Endodermal cell (in vitro differentiated cells): ENCODE results near the gene BNC2. TPM values are rescaled to one million over a fixed set of nuclear protein-coding genes. Genes with fewer than 3 reads are reported as not detected.

ENCODE experiments used
- DNase-seq: peaks from one replicate; pipeline ENCODE4 v3.0.0-alpha.2; 2017
- H3K27ac ChIP-seq: 2 replicates; pipeline ENCODE4 v1.5.1; 2013; ENCODE audit warnings: mild to moderate bottlenecking, low read depth, low read length, moderate library complexity
- H3K27me3 ChIP-seq: 2 replicates; pipeline ENCODE4 v1.6.1; 2013; ENCODE audit warnings: mild to moderate bottlenecking, low read length, moderate library complexity; ENCODE audit not compliant: insufficient read depth, control insufficient read depth, poor library complexity, severe bottlenecking
- H3K36me3 ChIP-seq: 2 replicates; pipeline ENCODE4 v1.7.0; 2013; ENCODE audit warnings: mild to moderate bottlenecking, low read length, moderate library complexity; ENCODE audit not compliant: control insufficient read depth, insufficient read depth
- H3K4me1 ChIP-seq: one replicate; pipeline ENCODE4 v1.7.0; 2013; ENCODE audit warnings: low read length; ENCODE audit not compliant: control insufficient read depth, insufficient read depth
- H3K4me3 ChIP-seq: 2 replicates; pipeline ENCODE4 v1.5.1; 2013; ENCODE audit warnings: mild to moderate bottlenecking, low read length, moderate library complexity
- H3K9ac ChIP-seq: 2 replicates; pipeline ENCODE4 v1.6.1; 2013; ENCODE audit warnings: mild to moderate bottlenecking, low read length, moderate library complexity; ENCODE audit not compliant: poor library complexity, severe bottlenecking; ENCODE audit errors: extremely low read depth
- H3K9me3 ChIP-seq: 2 replicates; pipeline ENCODE4 v1.6.1; 2013; ENCODE audit warnings: mild to moderate bottlenecking, low read length, moderate library complexity; ENCODE audit not compliant: control insufficient read depth
- H3K27ac Mint-ChIP-seq: 2 replicates; pipeline ENCODE4 v1.8.0; 2020; ENCODE audit warnings: mixed read lengths
- H3K27me3 Mint-ChIP-seq: 2 replicates; pipeline ENCODE4 v1.8.0; 2021; ENCODE audit warnings: mild to moderate bottlenecking, mixed read lengths; ENCODE audit not compliant: insufficient read depth
- H3K36me3 Mint-ChIP-seq: 2 replicates; pipeline ENCODE4 v1.8.0; 2020; ENCODE audit warnings: low read depth, mixed read lengths
- H3K4me1 Mint-ChIP-seq: 2 replicates; pipeline ENCODE4 v1.8.0; 2020; ENCODE audit warnings: mixed read lengths
- H3K4me3 Mint-ChIP-seq: 2 replicates; pipeline ENCODE4 v1.8.0; 2020; ENCODE audit warnings: mild to moderate bottlenecking, moderate library complexity, mixed read lengths
- H3K9me3 Mint-ChIP-seq: 2 replicates; pipeline ENCODE4 v1.8.0; 2020; ENCODE audit warnings: mild to moderate bottlenecking, mixed read lengths
- WGBS, 2 experiments: methylation state at CpG; one replicate each; pipeline versions ENCODE4 v1.1.5 to v1.1.7; 2013; ENCODE audit warnings: missing lambda C conversion rate in 2 of 2, mixed read lengths in 1 of 2; ENCODE audit not compliant: insufficient coverage in 1 of 2, insufficient read length in 1 of 2; 5-methylcytosine and 5-hydroxymethylcytosine counted together
- total RNA-seq, 2 donors: library from RNA; stranded (reverse); fragmentation: NEBNext Ultra II Directional in 1 of 2; extraction: Animal tissue kit (Norgen Biotek cat#: 25700) in 1 of 2; gene quantifications; 2 replicates in 1 of 2; 3 replicates in 1 of 2; pipeline ENCODE4 v1.2.1, GENCODE V29; 2021
- TF ChIP-seq, protein P1 (sequence below): fragments of 200-600 bp; sonication (generic); conservative IDR thresholded peaks from 2 replicates; pipeline ENCODE4 v1.5.0; 2021; ENCODE audit warnings: antibody characterized with exemption, mild to moderate bottlenecking

Gene BNC2
- total RNA-seq, 2 donors from 2014 or later: 3.0 to 10.5 TPM

GRCh38 chr9:16753256-16753655, 117.2 kb downstream of the BNC2 start:
- H3K9me3 Mint-ChIP-seq: no peaks in the 10 kb centered on the region
- no peaks in the 10 kb centered on the region for H3K27me3 ChIP-seq
- H3K36me3 ChIP-seq: no peaks in the 10 kb centered on the region
- no peaks in the 10 kb centered on the region for H3K9me3 ChIP-seq
- H3K4me3 ChIP-seq: no peak overlapping the region
- no peak overlapping the region for H3K27ac Mint-ChIP-seq
- H3K27me3 Mint-ChIP-seq: no peaks in the 10 kb centered on the region
- H3K4me1 Mint-ChIP-seq: peaks cover 4% of the 10 kb centered on the region
- H3K27ac ChIP-seq: no peak overlapping the region
- TF ChIP-seq, protein P1, sequence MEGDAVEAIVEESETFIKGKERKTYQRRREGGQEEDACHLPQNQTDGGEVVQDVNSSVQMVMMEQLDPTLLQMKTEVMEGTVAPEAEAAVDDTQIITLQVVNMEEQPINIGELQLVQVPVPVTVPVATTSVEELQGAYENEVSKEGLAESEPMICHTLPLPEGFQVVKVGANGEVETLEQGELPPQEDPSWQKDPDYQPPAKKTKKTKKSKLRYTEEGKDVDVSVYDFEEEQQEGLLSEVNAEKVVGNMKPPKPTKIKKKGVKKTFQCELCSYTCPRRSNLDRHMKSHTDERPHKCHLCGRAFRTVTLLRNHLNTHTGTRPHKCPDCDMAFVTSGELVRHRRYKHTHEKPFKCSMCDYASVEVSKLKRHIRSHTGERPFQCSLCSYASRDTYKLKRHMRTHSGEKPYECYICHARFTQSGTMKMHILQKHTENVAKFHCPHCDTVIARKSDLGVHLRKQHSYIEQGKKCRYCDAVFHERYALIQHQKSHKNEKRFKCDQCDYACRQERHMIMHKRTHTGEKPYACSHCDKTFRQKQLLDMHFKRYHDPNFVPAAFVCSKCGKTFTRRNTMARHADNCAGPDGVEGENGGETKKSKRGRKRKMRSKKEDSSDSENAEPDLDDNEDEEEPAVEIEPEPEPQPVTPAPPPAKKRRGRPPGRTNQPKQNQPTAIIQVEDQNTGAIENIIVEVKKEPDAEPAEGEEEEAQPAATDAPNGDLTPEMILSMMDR: no peak
- no peak overlapping the region for H3K9ac ChIP-seq
- no peaks in the 10 kb centered on the region for H3K36me3 Mint-ChIP-seq
- no peak overlapping the region for H3K4me3 Mint-ChIP-seq
- WGBS, 2 experiments: 83 to 99% methylated on average over 2 of the region's 2 CpGs
- DNase-seq: no peak
- no peaks in the 10 kb centered on the region for H3K4me1 ChIP-seq

- Histone ChIP-seq H3K4me1 (no peaks in the 10 kb centered on the region), H3K9ac (no peak overlapping the region), H3K36me3 (no peaks in the 10 kb centered on the region), H3K9me3 (no peaks in the 10 kb centered on the region), H3K27me3 (no peaks in the 10 kb centered on the region), H3K4me3 (no peak overlapping the region), H3K27ac (no peak overlapping the region)
- Mint-ChIP-seq H3K9me3 (no peaks in the 10 kb centered on the region), H3K36me3 (no peaks in the 10 kb centered on the region), H3K27me3 (no peaks in the 10 kb centered on the region), H3K4me3 (no peak overlapping the region), H3K4me1 (peaks cover 4% of the 10 kb centered on the region), H3K27ac (no peak overlapping the region)
- whole genome bisulfite sequencing, 2 experiments: 89 to 100% methylated on average over 1 to 2 of the region's 2 CpGs
- TF ChIP-seq, protein P1: no peak
- DNase-seq: no peak
These were observed 117.9 kb downstream of the BNC2 start for GRCh38 chr9:16752601-16753000.

GRCh38 chr9:16750553-16750952, 119.9 kb downstream of the BNC2 start:
- no peak overlapping the region for H3K4me3 Mint-ChIP-seq

More at GRCh38 chr9:16750553-16750952, 119.9 kb downstream of the BNC2 start:
- Histone ChIP-seq H3K9ac (no peak overlapping the region), H3K4me1 (no peaks in the 10 kb centered on the region), H3K27ac (no peak overlapping the region), H3K4me3 (no peak overlapping the region), H3K9me3 (no peaks in the 10 kb centered on the region), H3K27me3 (no peaks in the 10 kb centered on the region), H3K36me3 (no peaks in the 10 kb centered on the region)
- H3K27ac Mint-ChIP-seq: no peak overlapping the region
- no peaks in the 10 kb centered on the region for H3K9me3 Mint-ChIP-seq
- H3K36me3 Mint-ChIP-seq: no peaks in the 10 kb centered on the region
- 78 to 94% methylated on average over 1 to 4 of the region's 4 CpGs for WGBS, 2 experiments
- H3K4me1 Mint-ChIP-seq: peaks cover 4% of the 10 kb centered on the region
- TF ChIP-seq, protein P1: no peak
- no peaks in the 10 kb centered on the region for H3K27me3 Mint-ChIP-seq
- DNase-seq: no peak
